Measurements from ENCODE around the gene PIK3R3. TPM values are rescaled to one million over a fixed set of nuclear protein-coding genes. Genes with fewer than 3 reads are reported as not detected.

The PIK3R3 gene
- total RNA-seq, 2 donors from 2014 or later = 6.2 to 12.9 TPM

DNA sequence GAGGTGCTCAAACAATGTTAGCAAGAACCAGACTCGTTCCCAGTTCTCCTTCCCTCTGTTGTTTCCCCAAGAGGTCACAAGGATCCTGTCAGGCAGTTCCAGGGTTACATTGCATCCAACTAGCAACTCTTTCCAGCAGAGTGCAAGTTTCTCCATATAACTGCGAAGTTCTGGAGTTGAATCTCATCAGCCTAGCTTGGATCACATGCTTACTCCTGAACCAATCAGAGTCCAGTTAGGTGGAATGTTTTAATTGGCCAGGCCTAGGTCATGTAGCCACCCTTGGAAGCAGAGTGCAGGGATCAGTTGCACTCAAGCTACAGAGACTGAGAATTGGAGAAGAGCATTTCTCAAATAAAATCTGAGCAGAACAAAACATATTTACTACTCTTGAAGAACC, 15.9 kb upstream of the PIK3R3 start:
- no peak for TF ChIP-seq POLR2A (IDR thresholded peaks at IDR 0.05)
- TF ChIP-seq, protein P1, sequence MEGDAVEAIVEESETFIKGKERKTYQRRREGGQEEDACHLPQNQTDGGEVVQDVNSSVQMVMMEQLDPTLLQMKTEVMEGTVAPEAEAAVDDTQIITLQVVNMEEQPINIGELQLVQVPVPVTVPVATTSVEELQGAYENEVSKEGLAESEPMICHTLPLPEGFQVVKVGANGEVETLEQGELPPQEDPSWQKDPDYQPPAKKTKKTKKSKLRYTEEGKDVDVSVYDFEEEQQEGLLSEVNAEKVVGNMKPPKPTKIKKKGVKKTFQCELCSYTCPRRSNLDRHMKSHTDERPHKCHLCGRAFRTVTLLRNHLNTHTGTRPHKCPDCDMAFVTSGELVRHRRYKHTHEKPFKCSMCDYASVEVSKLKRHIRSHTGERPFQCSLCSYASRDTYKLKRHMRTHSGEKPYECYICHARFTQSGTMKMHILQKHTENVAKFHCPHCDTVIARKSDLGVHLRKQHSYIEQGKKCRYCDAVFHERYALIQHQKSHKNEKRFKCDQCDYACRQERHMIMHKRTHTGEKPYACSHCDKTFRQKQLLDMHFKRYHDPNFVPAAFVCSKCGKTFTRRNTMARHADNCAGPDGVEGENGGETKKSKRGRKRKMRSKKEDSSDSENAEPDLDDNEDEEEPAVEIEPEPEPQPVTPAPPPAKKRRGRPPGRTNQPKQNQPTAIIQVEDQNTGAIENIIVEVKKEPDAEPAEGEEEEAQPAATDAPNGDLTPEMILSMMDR (IDR thresholded peaks at IDR 0.05) = no peak

DNA sequence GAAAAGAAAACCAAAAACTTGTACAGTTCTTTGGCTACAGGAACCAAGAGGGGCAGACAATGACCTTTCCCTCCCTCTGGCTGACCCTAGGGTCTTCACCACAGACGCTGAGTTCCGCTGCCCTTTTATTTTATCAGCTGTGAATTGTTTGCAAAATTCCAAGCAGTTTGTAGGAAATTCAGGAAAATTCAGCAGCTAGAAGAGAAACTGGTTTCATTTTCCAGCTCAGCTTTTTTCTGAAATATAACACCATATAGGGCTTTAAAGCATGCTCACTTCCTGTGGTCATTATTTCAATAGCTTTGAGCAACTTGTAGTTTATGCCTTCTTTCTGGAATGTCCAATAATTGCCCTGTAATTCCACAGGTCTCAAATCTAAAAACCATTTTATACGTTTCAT, 5.5 kb upstream of the PIK3R3 start:
- no peak for ATAC-seq
- 49 to 60% methylated on average over 3 of the region's 3 CpGs for WGBS, 2 donors
- H3K4me1 ChIP-seq = peaks cover 7% of the 10 kb centered on the region
- DNase-seq = no peak
- no peaks in the 10 kb centered on the region for H3K27me3 ChIP-seq
- intact Hi-C loops (cut with DNase I) = no loop called here
- no peak for TF ChIP-seq POLR2A (IDR thresholded peaks at IDR 0.05)
- H3K27ac ChIP-seq = peak overlapping the region in 1 of 4 donors; percentile 11
- no peak overlapping the region for H3K4me3 ChIP-seq
- H3K36me3 ChIP-seq (replicated peaks in 1 of 2; ENCODE audit: insufficient read depth in 1 of 2, low read depth in 2 of 2) = no peaks in the 10 kb centered on the region
- no peaks in the 10 kb centered on the region for H3K9me3 ChIP-seq

More for the DNA sequence above, 15.9 kb upstream of the PIK3R3 start:
- H3K27ac ChIP-seq = no peak overlapping the region
- H3K9me3 ChIP-seq = no peaks in the 10 kb centered on the region
- DNase-seq (no peak), ATAC-seq (no peak)
- 51 to 59% methylated on average over 2 of the region's 2 CpGs for WGBS, 2 donors
- intact Hi-C loops (cut with DNase I) = no loop called here
- no peaks in the 10 kb centered on the region for H3K4me1 ChIP-seq
- no peaks in the 10 kb centered on the region for H3K36me3 ChIP-seq (replicated peaks in 1 of 2; ENCODE audit: insufficient read depth in 1 of 2, low read depth in 2 of 2)
- no peaks in the 10 kb centered on the region for H3K27me3 ChIP-seq
- H3K4me3 ChIP-seq = no peak overlapping the region

- Histone ChIP-seq H3K27me3 (no peaks in the 10 kb centered on the region), H3K9me3 (no peaks in the 10 kb centered on the region), H3K4me1 (peaks cover 7% of the 10 kb centered on the region), H3K36me3 (replicated peaks in 1 of 2; ENCODE audit: insufficient read depth in 1 of 2, low read depth in 2 of 2) (no peaks in the 10 kb centered on the region), H3K4me3 (no peak overlapping the region), H3K27ac (no peak overlapping the region)
- TF ChIP-seq, protein P1 (IDR thresholded peaks at IDR 0.05) = no peak
- intact Hi-C loops (cut with DNase I) = no loop called here
- DNase-seq (no peak), ATAC-seq (no peak)
Measured at GRCh38 chr1:46136711-46137110, 4.3 kb upstream of the PIK3R3 start.

DNA sequence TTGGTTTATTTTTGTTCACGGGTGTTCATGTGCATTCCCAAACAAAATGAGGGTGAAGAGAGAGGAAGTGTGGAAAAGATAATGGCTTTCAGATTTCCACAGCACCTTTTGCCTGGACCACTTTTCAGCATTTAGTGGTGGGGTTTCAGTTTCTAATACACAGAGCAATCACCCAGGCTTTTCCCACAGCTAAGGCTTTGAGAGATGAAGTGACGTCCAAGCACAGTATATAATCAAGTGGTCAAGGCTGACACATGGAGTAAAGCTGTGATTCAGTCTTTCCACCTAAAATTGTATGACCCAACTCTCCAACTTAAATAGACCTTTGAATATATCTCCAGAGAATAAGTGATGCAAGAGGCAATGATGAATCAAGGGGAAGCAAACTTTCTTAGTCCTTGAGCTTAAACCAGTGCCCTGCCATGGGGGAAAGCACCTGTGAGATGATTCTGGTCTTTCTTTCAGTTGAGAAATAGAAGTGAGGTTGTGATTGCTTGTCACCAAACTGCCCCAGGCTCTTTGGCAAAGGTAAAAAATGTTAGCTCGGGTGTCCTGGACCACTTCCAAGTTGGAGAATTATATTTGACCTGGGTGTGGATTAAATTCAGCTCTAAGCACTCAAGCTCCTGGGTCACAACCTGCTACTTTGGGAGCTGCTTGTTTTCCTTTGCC, 2.4 kb upstream of the PIK3R3 start:
- TF ChIP-seq, protein P1 (IDR thresholded peaks at IDR 0.05) = no peak
- TF ChIP-seq POLR2A (IDR thresholded peaks at IDR 0.05) = no peak
- intact Hi-C loops (cut with DNase I) = no loop called here
- Histone ChIP-seq H3K9me3 (no peaks in the 10 kb centered on the region), H3K4me3 (no peak overlapping the region), H3K4me1 (peaks cover 11% of the 10 kb centered on the region), H3K27ac (peak overlapping the region in 1 of 4 donors; percentile 25), H3K27me3 (peaks cover 0 to 6% of the 10 kb centered on the region in 2 donors), H3K36me3 (replicated peaks in 1 of 2; ENCODE audit: insufficient read depth in 1 of 2, low read depth in 2 of 2) (no peaks in the 10 kb centered on the region)
- no peak for DNase-seq
- 30 to 38% methylated on average over 3 of the region's 3 CpGs for WGBS, 2 donors
- ATAC-seq = no peak

DNA sequence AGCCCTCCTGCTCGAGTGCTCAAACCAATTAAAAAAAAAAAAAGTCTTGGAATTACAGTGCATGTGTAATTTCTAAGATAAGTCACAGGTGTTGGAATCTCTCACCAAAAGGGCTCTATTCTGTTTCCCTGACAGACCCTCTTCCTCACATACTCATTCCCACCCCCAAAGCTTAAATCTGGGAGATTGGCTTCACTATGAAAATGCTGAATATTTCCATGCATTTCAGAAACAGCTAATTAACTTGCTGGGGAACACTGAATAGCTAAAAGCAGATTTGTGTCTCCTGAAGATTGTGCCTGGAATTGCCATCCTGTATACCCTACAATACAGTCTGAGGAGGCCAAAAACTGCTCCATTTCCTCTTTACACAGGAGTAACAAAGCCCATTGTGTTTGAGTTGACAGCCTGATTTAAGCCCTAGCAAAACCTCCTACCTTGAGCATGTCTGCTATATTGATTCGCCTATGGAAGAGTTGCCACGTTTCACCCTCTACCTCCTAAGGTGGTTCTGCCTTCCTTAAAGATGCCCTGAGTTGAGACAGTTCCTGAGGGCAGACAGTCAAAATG, 1.4 kb upstream of the PIK3R3 start:
- TF ChIP-seq POLR2A (IDR thresholded peaks at IDR 0.05) = no peak
- TF ChIP-seq, protein P1 (IDR thresholded peaks at IDR 0.05) = no peak
- no peak for ATAC-seq
- DNase-seq = no peak

More for the DNA sequence above, 1.4 kb upstream of the PIK3R3 start:
- Histone ChIP-seq H3K36me3 (replicated peaks in 1 of 2; ENCODE audit: insufficient read depth in 1 of 2, low read depth in 2 of 2) (no peaks in the 10 kb centered on the region), H3K27me3 (peaks cover 0 to 6% of the 10 kb centered on the region in 2 donors), H3K9me3 (no peaks in the 10 kb centered on the region), H3K4me1 (peaks cover 11% of the 10 kb centered on the region), H3K4me3 (no peak overlapping the region), H3K27ac (peak overlapping the region in 3 of 4 donors; percentile 76 to 96 (median 87))
- WGBS, 2 donors = 52 to 60% methylated on average over 3 of the region's 3 CpGs
- intact Hi-C loops (cut with DNase I) = no loop called here
